IPS-18c (cell line): ENCODE measurements around the gene SPO11.

ENCODE experiments used
- H3K4me3 ChIP-seq: 2 replicates; pipeline ENCODE4 v1.7.0; 2013; ENCODE audit warnings: low read depth, mild to moderate bottlenecking, low read length, moderate library complexity; ENCODE audit not compliant: insufficient read depth
- H3K9me3 ChIP-seq: one replicate; pipeline ENCODE4 v1.6.1; 2013; ENCODE audit warnings: mild to moderate bottlenecking, low read length, moderate library complexity; ENCODE audit not compliant: control insufficient read depth, insufficient read depth

SPO11 gene

DNA sequence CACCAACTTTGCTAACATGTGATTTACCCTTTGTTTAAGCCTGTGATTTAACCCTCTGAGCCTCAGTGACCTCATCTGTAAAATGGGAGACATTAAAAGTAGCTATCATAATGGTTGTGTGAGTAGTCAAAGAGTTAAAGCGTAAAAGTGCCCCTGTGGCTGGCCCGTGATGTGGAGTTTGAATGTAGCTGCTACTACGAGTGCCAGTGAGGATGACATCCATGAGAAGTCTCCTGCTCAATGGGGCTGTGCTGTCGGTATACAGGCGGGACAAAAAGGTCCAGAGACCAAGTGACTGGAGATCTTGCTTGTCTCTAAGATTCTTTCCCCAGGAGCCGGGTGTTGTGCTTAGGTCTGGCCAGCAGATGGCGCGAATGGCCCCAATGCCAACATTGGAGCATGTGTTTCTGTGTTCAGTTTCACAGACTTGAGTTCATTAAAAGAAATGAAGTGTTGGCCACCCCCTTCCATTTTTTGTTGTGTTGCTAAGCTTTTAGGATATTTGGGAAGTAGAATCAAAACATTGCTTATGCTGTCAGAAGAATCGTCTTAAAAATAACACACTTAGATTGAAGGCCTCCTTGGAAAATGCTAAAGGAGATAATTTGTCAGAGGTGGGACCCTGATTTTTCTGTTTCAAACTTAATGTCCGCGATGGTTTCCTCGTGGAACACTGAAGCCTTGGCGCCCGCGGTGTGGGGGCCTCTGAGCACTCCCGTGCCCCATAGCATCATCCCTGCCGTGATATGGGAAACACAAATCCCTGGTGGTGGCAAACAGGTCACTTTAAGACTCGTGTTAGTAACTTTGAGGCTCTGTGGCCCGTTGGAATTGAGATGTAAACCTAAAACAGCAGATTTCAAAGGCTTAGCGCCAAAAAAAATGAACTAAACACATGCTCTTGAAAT, 52.2 kb downstream of the SPO11 start:
- Histone ChIP-seq H3K4me3 (no peak overlapping the region), H3K9me3 (no peaks in the 10 kb centered on the region)

DNA sequence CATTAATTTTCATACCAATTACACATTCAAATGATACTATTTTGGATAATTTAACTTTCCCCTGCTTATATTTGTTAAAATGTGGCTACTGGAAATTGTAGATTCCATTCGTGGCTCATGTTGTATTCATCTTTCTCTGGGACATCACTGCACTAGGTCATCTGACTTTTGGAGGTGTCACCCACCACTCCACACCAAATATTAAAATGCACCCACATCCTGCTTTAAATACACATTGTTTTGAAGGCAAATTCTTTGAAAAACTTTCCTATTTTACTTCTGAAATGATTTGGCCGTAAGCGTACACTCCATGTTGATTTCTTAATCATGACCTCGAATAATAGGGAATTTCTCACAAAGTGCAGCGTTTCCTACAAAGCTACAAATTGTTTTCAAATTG, 52.9 kb downstream of the SPO11 start:
- H3K4me3 ChIP-seq = no peak overlapping the region

DNA sequence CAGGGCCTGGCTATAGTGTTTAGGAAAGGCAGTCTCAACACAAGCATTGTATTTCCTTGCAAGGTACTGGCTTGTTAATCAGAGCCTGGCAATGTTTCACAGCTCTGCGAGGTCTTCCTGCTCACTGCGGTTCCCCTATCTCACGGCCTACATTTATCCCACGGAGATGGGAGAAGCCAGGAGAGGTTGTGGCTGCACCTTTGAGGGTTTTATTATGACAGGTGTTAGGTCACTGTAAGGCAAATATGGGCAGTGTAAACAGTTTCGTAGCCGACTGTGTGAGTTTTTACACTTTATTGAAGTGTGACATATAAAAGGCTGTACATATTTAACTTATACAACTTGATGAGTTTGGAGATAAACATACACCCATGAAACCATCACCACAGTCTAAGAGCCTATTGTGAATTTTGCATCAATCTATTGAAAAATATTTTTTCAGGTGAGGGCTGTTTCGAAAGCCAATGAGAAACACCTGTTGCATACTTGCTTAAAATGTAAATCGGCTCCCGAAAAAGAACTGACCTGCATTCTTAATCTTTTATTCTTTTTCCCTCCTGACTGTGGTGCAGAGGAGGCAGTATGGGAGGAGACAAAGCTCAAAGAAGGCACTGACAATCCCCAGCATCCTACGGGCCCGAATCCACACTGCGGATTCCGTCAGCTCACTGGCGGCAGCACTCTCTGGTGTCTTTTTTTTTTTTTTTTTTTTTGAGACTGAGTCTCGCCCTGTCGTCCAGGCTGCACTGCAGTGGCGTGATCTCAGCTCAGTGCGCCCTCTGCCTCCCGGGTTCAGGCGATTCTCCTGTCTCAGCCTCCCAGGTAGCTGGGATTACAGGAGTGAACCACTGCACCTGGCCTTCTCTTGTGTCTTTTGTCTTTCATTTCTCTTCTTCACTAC, 54.1 kb downstream of the SPO11 start:
- no peaks in the 10 kb centered on the region for H3K9me3 ChIP-seq

More for the DNA sequence above, 52.9 kb downstream of the SPO11 start:
- H3K9me3 ChIP-seq = no peaks in the 10 kb centered on the region

DNA sequence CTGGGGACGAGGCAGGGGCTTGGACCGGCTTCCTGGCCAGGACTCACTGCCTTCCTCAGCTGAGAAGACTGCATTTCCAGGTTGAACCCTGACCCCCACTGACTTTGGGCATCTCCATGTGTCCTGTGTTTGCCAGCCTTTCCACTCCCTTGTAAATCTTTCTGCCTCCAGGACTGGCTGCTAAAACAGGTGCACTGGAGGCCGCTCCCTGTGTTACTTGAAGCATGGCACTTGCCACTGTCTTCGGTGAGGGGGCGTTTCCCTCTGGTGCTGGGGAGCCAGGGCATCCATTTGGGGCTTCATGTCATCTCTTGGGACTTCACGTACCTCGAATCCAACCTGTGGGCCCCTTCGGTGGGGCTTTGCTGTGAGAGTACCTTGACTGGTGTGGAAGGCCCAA, 54.9 kb downstream of the SPO11 start:
- Histone ChIP-seq H3K9me3 (no peaks in the 10 kb centered on the region), H3K4me3 (no peak overlapping the region)

More for the DNA sequence above, 54.1 kb downstream of the SPO11 start:
- no peak overlapping the region for H3K4me3 ChIP-seq

DNA sequence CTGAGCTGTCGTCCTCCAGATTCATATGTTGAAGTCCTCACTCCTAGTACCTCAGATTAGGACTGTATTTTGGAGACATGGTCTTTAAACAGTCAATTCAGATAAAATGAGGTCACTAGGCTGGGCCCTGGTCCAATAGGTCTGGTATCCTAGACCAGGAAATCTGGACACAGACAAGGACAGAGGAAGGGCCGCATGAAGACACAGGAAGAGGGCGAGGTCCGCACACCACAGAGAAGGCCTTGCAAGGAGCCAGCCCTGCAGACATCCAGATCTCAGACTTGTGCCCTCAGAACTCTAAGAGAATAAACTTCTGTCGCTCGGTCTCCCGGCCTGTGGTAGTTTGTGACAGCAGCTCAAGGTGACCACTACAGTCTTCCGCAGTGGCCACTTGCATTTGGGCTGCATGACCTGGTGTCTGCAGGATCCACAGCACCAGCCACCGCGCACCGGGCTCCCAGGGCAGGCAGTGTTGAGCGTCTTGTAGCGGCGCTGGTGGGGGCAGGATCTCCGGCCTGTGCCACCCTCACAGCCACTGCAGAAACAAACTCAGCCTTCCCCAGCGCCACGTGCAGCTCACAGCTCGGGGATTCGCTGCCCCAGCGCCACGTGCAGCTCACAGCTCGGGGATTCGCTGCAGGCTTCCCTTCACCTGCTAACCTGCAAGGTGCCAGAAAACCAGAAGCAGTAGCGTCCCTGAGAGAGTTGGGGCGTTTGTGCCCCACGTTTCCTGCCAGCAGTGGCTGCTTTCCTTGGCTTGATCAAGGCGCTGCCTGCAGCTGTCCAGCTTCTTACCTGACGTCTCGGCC, 55.6 kb downstream of the SPO11 start:
- Histone ChIP-seq H3K9me3 (no peaks in the 10 kb centered on the region), H3K4me3 (no peak overlapping the region)

DNA sequence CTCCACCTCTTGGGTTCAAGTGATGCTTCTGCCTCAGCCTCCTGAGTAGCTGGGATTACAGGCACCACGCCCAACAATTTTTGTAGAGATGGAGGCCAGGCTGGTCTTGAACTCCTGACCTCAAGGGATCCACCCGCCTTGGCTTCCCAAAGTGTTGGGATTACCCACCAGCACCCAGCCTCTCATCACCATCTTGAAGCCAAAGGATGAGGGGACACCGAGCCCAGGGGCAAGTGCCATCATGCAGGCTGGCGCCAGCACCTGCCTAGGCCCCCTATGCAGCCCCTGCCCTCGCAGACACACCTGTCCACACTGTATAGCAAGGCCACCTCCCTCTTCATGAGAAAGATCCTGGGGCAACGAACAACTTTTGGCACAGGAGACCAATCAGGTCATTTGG, 56.3 kb downstream of the SPO11 start:
- Histone ChIP-seq H3K9me3 (no peaks in the 10 kb centered on the region), H3K4me3 (no peak overlapping the region; the same call in 1 of the 2 replicates)

DNA sequence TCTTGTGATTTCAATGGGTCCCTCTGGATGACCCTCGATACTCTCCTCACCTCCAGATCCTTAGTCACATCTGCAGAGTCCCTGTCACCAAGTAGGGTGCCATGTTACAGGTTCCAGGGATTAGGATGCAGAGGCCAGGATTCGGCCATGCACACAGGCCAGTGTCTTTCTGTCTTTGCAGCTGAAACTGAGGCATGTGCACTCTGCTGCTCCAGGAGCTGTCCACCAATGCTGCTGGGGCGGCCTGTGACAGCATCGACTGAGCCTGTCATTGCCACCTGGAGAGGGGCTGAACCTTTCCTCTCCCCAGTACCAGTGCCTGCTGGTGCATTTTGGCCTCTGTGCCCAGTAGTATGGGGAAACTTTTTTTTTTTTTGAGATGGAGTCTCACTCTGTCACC, 57.2 kb downstream of the SPO11 start:
- Histone ChIP-seq H3K4me3 (no peak overlapping the region), H3K9me3 (no peaks in the 10 kb centered on the region)

DNA sequence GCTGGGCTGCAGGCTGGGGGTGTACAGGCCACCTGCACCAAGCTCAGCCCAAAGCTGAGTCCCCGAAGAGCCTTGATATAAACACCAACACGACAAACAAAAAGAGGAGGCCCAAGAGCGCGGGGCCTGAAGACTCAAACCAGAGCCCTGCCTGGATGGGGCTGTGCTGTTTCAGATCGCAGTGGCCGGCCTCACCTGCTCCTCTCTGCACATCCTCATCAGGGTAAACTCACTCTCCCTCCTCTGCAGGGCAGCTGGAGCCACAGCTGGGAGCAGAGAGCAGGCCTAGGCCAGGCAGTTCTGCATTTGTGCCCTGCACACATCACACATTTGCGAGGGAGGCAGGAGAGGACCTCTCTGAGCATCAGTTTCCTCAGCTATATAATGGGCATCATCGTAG, 57.9 kb downstream of the SPO11 start:
- H3K9me3 ChIP-seq = no peaks in the 10 kb centered on the region

DNA sequence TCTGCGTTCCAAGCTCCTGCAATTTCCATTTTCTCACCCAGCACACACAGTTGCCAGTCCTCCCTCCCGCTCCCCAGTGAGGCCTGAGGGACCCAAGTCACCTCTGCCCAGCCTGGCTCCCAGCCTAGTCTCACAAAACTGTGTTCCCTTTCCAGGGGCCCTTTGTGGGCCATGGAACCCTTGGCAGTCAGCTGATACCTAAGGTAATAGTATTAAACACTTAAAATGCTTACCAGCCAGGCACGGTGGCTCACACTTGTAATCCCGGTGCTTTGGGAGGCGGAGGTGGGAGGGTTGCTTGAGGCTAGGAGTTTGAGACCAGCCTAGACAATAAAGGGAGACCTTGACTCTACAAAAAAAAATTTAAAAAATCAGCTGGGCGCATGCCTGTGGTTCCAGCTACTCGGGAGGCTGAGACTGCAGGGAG, 58.4 kb downstream of the SPO11 start:
- Histone ChIP-seq H3K9me3 (no peaks in the 10 kb centered on the region), H3K4me3 (no peak overlapping the region)

More for the DNA sequence above, 57.9 kb downstream of the SPO11 start:
- no peak overlapping the region for H3K4me3 ChIP-seq

DNA sequence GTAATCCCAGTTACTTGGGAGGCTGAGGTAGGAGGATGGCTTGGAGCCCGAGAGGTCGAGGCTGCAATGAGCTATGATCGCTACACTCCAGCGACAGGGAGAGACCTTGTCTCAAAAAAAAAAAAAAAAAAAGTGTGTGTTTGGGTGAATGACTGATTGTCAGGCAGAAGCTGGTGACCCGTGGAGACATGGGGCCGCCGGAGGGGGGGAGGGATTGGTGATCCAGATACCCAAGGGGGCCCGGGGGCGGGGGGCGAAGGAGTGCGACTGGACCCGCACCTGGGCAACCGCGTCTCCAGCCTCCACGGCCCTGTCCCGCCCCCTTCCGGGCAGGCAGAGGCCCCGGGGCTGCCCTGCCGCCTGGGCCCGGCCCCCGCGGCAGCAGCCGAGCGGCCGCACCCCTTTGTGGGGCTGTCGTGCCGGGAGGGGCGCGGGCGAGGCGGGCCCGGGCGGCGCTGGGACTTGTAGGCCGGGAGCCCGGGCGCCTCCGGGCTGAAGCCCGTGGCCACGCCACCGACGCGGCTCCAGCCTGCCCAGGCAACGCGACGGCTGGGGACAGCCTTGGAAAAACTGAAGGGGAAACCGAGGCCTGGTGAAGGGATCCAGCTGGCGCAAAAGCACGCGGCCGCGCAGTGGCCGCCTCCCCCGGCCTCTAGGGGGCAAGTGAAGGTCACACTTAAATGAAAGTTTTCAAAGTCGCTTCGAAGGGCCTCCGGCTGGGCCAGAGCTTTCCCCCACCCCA, 59.5 kb downstream of the SPO11 start:
- peak overlapping the region; percentile 45 for H3K4me3 ChIP-seq

DNA sequence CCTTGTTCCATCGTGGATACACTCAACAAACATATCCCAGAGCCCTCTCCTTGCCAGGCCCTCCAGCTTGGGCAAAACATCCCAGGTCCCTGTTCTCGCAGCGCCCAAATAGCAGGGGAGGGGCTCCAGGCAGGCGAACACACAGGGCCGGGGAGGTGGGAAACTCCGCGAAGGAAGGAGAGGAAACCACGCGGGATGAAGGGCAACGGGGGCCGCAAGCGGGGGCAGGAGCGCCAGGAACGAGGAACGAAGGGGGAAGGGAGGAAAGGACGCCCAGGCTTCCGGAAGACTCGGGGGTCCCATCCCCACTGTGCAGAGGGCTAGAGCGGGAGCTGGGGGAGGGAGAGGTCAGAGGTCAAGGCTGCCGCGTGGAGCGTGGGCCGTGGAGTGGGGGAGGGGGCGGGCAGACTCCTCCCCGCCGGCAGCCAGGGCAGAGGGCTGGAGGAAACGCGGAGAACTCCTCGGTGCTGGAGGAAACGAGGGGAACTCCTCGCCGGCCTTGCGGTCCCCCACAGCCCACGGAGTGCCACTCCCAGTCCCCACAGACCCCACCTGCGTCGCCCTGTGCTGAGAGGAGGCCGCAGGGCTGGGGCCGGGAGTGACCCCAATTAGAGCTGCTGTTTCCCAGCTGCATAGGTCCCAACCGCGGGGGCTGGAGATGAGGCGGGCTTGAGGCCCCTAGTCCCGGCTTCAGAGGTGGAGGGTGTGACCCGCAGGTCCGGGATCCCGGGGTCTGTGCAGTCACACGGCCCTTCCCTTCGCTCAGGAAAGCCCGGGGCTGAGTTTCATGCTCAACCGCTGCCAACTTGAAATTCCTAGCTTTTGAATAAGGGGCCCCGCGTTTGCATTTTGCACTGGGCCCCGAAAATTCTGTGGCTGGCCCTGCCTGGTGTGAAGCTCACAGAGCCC, 60.3 kb downstream of the SPO11 start:
- Histone ChIP-seq H3K9me3 (no peaks in the 10 kb centered on the region), H3K4me3 (peak overlapping the region; percentile 45)

More for the DNA sequence above, 59.5 kb downstream of the SPO11 start:
- no peaks in the 10 kb centered on the region for H3K9me3 ChIP-seq

DNA sequence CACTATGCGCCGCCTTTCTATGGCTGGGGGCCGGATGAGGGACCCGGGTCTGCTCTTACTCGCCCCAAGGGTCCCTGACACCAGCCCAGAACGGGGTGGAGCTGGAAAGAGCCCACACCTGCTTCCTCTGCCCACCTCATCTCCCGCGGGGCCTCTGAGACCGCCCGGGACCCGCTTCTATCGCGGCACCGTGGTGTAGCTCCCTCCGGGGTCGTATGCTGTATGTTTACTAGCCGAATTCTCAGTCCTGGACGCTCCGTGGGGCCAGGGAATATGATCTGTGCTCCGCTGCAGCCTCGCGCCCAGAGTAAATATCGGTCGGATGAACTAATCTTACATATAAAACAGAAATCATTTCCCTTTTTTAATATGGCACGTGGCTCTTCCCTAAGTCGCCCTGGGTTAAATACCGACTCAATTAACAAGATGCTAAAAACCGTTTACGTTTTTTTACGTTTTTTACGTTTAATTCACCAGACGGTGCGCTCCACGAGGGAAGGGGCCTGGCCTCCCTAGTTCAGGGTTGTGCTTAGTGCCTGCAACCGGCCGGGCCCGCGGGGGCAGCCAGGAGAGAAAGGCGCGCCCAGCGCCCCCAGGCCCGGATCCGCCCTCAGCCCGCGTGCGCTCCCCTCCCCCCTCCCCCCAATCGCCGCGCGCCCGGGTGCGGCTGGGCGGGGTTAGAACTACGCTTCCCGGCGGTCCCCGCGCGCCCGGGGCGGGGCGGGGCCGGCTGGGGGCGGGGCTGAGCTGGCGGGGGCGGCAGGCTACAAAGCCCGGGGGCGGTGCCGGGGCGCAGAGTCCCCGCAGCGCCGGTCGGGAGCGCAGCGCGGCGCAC, 61.2 kb downstream of the SPO11 start, which contains the start of gene RBM38:
RBM38 (plus strand) TSS at position 793 of the 835 bp plus-strand sequence. CDS start 186 bp downstream, outside the sequence.
- peak within 1 kb of the TSS; percentile 70 for H3K4me3 ChIP-seq

DNA sequence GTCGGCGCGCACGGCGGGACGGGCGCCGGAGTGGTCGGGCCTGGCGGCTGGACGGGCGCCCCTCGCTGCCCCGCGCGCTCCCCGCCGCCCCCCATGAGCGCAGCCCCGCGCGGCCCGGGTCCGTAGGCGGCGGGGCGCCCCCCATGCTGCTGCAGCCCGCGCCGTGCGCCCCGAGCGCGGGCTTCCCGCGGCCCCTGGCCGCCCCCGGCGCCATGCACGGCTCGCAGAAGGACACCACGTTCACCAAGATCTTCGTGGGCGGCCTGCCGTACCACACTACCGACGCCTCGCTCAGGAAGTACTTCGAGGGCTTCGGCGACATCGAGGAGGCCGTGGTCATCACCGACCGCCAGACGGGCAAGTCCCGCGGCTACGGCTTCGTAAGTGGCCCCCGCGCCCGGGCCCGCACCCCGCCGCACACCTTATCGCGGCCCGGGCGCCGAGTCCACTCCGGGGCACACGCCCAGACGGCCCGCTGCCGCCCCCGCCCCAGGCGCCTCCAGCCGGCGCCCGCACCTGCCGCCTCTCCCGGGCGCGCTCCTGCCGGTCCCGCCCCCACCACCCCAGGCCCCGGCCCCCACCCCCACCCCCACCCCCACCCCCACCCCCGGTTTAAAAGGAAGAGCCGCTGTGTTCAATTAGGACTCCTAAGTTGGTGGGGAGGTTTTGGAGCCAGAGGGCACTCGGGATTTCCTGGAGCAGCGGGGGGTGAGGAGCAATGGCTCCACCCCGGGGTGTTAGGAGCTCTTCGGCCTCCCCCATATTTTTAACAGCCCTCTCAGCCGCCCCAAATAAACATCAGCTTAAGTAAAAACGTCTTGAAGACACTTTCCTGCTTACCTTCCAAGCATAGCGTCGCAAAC, 62.1 kb downstream of the SPO11 start:
- Histone ChIP-seq H3K9me3 (no peaks in the 10 kb centered on the region), H3K4me3 (peak overlapping the region; percentile 70)

More for the DNA sequence above, 61.2 kb downstream of the SPO11 start, which contains the start of gene RBM38:
- no peaks in the 10 kb centered on the region for H3K9me3 ChIP-seq
